PFSK-1 (cell line): ENCODE results near the gene GSC2.

ENCODE experiments used
- FOXP2 ChIP-seq: optimal IDR thresholded peaks from 2 replicates; pipeline ENCODE3; 2011; ENCODE audit warnings: borderline replicate concordance, control low read depth, inconsistent platforms; ENCODE audit not compliant: insufficient read depth; ENCODE audit errors: extremely low read length, extremely low read depth
- POLR2AphosphoS5 ChIP-seq: IDR thresholded peaks from 2 replicates; pipeline ENCODE4 v1.6.1; 2012; ENCODE audit warnings: low read depth, mild to moderate bottlenecking, control low read depth, low read length, moderate library complexity
- REST ChIP-seq, 2 experiments: IDR thresholded peaks; 2 replicates each; pipeline versions ENCODE4 v1.6.1 to v1.8.0; 2011 to 2012; ENCODE audit warnings: low read depth in 2 of 2, low read length in 2 of 2, control low read depth in 1 of 2, inconsistent platforms in 1 of 2, mild to moderate bottlenecking in 1 of 2, moderate library complexity in 1 of 2; ENCODE audit not compliant: insufficient read depth in 1 of 2
- SIN3A ChIP-seq: IDR thresholded peaks from 2 replicates; pipeline ENCODE4 v1.6.1; 2012; ENCODE audit warnings: mild to moderate bottlenecking, low read length, moderate library complexity, borderline replicate concordance; ENCODE audit not compliant: insufficient read depth

GRCh38 chr22:19107730-19108074 lies 42.4 kb downstream of the GSC2 start:
- TF ChIP-seq POLR2AphosphoS5 = no peak
- no peak for TF ChIP-seq REST (IDR thresholded peaks at IDR 0.05; ENCODE audit: insufficient read depth in 1 of 2, low read depth in 2 of 2, low read length in 2 of 2)
- TF ChIP-seq FOXP2 = no peak
- no peak for TF ChIP-seq SIN3A
